Liver (tissue), 9 donors: ENCODE results near the gene OTOG. TPM values are rescaled to one million over a fixed set of nuclear protein-coding genes. Genes with fewer than 3 reads are reported as not detected.

Experiments used
- DNase-seq: peaks from one replicate; pipeline ENCODE4 v3.0.0-alpha.2; 2017; ENCODE audit warnings: low spot score
- H3K27ac ChIP-seq, 2 donors: one replicate each; pipeline ENCODE4 v1.7.0; 2013; ENCODE audit warnings: inconsistent platforms in 2 of 2, low read length in 2 of 2, control low read depth in 1 of 2, low read depth in 1 of 2, mild to moderate bottlenecking in 1 of 2
- H3K27me3 ChIP-seq, 4 donors: one replicate each; pipeline versions ENCODE4 v1.6.1 to v1.7.0; 2013; ENCODE audit warnings: low read length in 3 of 4, inconsistent platforms in 1 of 4, mild to moderate bottlenecking in 1 of 4, moderate library complexity in 1 of 4; ENCODE audit not compliant: control insufficient read depth in 4 of 4, insufficient read depth in 4 of 4
- H3K36me3 ChIP-seq, 4 donors: one replicate each; pipeline versions ENCODE4 v1.6.1 to v1.7.0; 2013; ENCODE audit warnings: low read length in 3 of 4, mild to moderate bottlenecking in 3 of 4, low read depth in 1 of 4, moderate library complexity in 1 of 4; ENCODE audit not compliant: control insufficient read depth in 4 of 4, insufficient read depth in 3 of 4
- H3K4me1 ChIP-seq, 4 donors: one replicate each; pipeline versions ENCODE4 v1.6.1 to v1.7.0; 2013; ENCODE audit warnings: low read length in 3 of 4, mild to moderate bottlenecking in 3 of 4, moderate library complexity in 1 of 4; ENCODE audit not compliant: control insufficient read depth in 4 of 4, insufficient read depth in 4 of 4
- H3K4me3 ChIP-seq, 3 donors: one replicate each; pipeline versions ENCODE4 v1.6.1 to v1.7.0; 2013; ENCODE audit warnings: low read length in 3 of 3, control low read depth in 1 of 3, low read depth in 1 of 3, mild to moderate bottlenecking in 1 of 3
- H3K9ac ChIP-seq, 2 donors: one replicate each; pipeline ENCODE4 v1.7.0; 2013; ENCODE audit warnings: low read length in 2 of 2, mild to moderate bottlenecking in 2 of 2, moderate library complexity in 2 of 2, control low read depth in 1 of 2, low read depth in 1 of 2
- H3K9me3 ChIP-seq, 4 donors: one replicate each; pipeline versions ENCODE4 v1.6.1 to v1.7.0; 2013; ENCODE audit warnings: low read length in 3 of 4; ENCODE audit not compliant: control insufficient read depth in 4 of 4
- CTCF ChIP-seq: fragments of 150-350 bp; IDR thresholded peaks from 2 replicates; pipeline ENCODE4 v1.5.1; 2017; ENCODE audit warnings: improper control_type of control experiment, low read depth, low read length; ENCODE audit not compliant: missing input control
- EGR1 ChIP-seq, 2 donors: IDR thresholded peaks; 2 replicates each; pipeline ENCODE4 v1.6.1; 2016 to 2018; ENCODE audit warnings: antibody characterized with exemption in 2 of 2, low read depth in 2 of 2
- FOXA1 ChIP-seq: IDR thresholded peaks from 2 replicates; pipeline ENCODE4 v1.6.1; 2016; ENCODE audit warnings: antibody characterized with exemption
- FOXA2 ChIP-seq: IDR thresholded peaks from 2 replicates; pipeline ENCODE4 v1.6.1; 2016; ENCODE audit warnings: antibody characterized with exemption
- GABPA ChIP-seq, 2 donors: IDR thresholded peaks in 1 of 2; conservative IDR thresholded peaks in 1 of 2; 2 replicates each; pipeline ENCODE4 v1.6.1; 2016; ENCODE audit warnings: antibody characterized with exemption in 2 of 2, mild to moderate bottlenecking in 1 of 2, moderate library complexity in 1 of 2
- HNF4G ChIP-seq: IDR thresholded peaks from 2 replicates; pipeline ENCODE4 v1.6.1; 2016; ENCODE audit warnings: antibody characterized with exemption
- JUND ChIP-seq, 2 donors: IDR thresholded peaks; 2 replicates each; pipeline ENCODE4 v1.6.1; 2016; ENCODE audit warnings: antibody characterized with exemption in 2 of 2
- MAX ChIP-seq: IDR thresholded peaks from 2 replicates; pipeline ENCODE4 v1.6.1; 2016; ENCODE audit warnings: antibody characterized with exemption
- NR2F2 ChIP-seq: IDR thresholded peaks from 2 replicates; pipeline ENCODE4 v1.6.1; 2016; ENCODE audit warnings: antibody characterized with exemption
- RAD21 ChIP-seq, 2 donors: IDR thresholded peaks; 2 replicates each; pipeline ENCODE4 v1.6.1; 2016; ENCODE audit warnings: antibody characterized with exemption in 2 of 2, mild to moderate bottlenecking in 2 of 2
- SP1 ChIP-seq: IDR thresholded peaks from 2 replicates; pipeline ENCODE4 v1.6.1; 2018; ENCODE audit warnings: antibody characterized with exemption, mild to moderate bottlenecking
- TAF1 ChIP-seq: conservative IDR thresholded peaks from 2 replicates; pipeline ENCODE4 v1.6.1; 2016; ENCODE audit warnings: antibody characterized with exemption, mild to moderate bottlenecking
- YY1 ChIP-seq: IDR thresholded peaks from 2 replicates; pipeline ENCODE4 v1.6.1; 2016; ENCODE audit warnings: antibody characterized with exemption, mild to moderate bottlenecking
- WGBS: extraction: QIAGEN DNeasy Blood & Tissue Kit; methylation state at CpG from one replicate; pipeline ENCODE4 v1.1.7; 2013; 5-methylcytosine and 5-hydroxymethylcytosine counted together
- polyA plus RNA-seq, 2 donors: library from polyadenylated mRNA; stranded (reverse) in 1 of 2; unstranded in 1 of 2; fragments of 200-250 nt in 1 of 2; fragments of >200 nt in 1 of 2; fragmentation: Nextera tagmentation in 1 of 2; extraction: Ambion mirVana in 1 of 2; gene quantifications; one replicate each; pipeline versions ENCODE4 v1.2.1 to v1.2.3, GENCODE V29; 2013 to 2015
- total RNA-seq, 2 donors: library from RNA; depleted of rRNA; stranded (reverse); fragments of >200 nt; gene quantifications; one replicate each; pipeline ENCODE4 v1.2.3, GENCODE V29; 2014
- TF ChIP-seq, protein P1 (sequence below): IDR thresholded peaks from 2 replicates; pipeline ENCODE4 v1.6.1; 2016; ENCODE audit warnings: antibody characterized with exemption
- TF ChIP-seq, protein P2 (sequence below): IDR thresholded peaks from 2 replicates; pipeline ENCODE4 v1.6.1; 2016; ENCODE audit warnings: antibody characterized with exemption
- donor health status: healthy.
- donor health status: healthy.
- donor health status: healthy.
- donor health status: healthy.
- donor health status: healthy.

OTOG gene
- total and polyA plus RNA-seq, 4 donors = not detected

GRCh38 chr11:17533778-17534415, 13.2 kb upstream of the OTOG start:
- Histone ChIP-seq H3K36me3 (no peaks in the 10 kb centered on the region), H3K4me3 (no peak overlapping the region), H3K9ac (no peak overlapping the region), H3K9me3 (no peaks in the 10 kb centered on the region), H3K27ac (no peak overlapping the region), H3K27me3 (no peaks in the 10 kb centered on the region), H3K4me1 (no peaks in the 10 kb centered on the region)
- TF ChIP-seq NR2F2 (no peak), RAD21 (IDR thresholded peaks at IDR 0.05) (no peak), MAX (no peak), GABPA (IDR thresholded peaks at IDR 0.05 in 1 of 2, conservative IDR thresholded peaks at IDR 0.05 in 1 of 2) (no peak)
- no peak for DNase-seq
- WGBS = 71% methylated on average over 11 of the region's 11 CpGs

GRCh38 chr11:17535488-17535887, 11.6 kb upstream of the OTOG start:
- Histone ChIP-seq H3K27me3 (no peaks in the 10 kb centered on the region), H3K4me3 (no peak overlapping the region), H3K27ac (no peak overlapping the region), H3K9me3 (no peaks in the 10 kb centered on the region), H3K9ac (no peak overlapping the region), H3K4me1 (no peaks in the 10 kb centered on the region), H3K36me3 (no peaks in the 10 kb centered on the region)
- TF ChIP-seq YY1 = no peak
- no peak for TF ChIP-seq FOXA1
- no peak for TF ChIP-seq TAF1
- TF ChIP-seq, protein P1, sequence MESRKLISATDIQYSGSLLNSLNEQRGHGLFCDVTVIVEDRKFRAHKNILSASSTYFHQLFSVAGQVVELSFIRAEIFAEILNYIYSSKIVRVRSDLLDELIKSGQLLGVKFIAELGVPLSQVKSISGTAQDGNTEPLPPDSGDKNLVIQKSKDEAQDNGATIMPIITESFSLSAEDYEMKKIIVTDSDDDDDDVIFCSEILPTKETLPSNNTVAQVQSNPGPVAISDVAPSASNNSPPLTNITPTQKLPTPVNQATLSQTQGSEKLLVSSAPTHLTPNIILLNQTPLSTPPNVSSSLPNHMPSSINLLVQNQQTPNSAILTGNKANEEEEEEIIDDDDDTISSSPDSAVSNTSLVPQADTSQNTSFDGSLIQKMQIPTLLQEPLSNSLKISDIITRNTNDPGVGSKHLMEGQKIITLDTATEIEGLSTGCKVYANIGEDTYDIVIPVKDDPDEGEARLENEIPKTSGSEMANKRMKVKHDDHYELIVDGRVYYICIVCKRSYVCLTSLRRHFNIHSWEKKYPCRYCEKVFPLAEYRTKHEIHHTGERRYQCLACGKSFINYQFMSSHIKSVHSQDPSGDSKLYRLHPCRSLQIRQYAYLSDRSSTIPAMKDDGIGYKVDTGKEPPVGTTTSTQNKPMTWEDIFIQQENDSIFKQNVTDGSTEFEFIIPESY = no peak
- no peak for TF ChIP-seq SP1
- no peak for TF ChIP-seq CTCF
- TF ChIP-seq GABPA (IDR thresholded peaks at IDR 0.05 in 1 of 2, conservative IDR thresholded peaks at IDR 0.05 in 1 of 2) = no peak
- no peak for TF ChIP-seq MAX
- no peak for TF ChIP-seq HNF4G
- no peak for TF ChIP-seq JUND (IDR thresholded peaks at IDR 0.05)
- TF ChIP-seq, protein P2, sequence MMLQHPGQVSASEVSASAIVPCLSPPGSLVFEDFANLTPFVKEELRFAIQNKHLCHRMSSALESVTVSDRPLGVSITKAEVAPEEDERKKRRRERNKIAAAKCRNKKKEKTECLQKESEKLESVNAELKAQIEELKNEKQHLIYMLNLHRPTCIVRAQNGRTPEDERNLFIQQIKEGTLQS = no peak
- TF ChIP-seq EGR1 (IDR thresholded peaks at IDR 0.05; ENCODE audit: low read depth in 2 of 2) = no peak
- TF ChIP-seq NR2F2 = no peak
- no peak for TF ChIP-seq FOXA2
- no peak for DNase-seq
- WGBS = 90% methylated on average over 3 of the region's 3 CpGs
